ENCODE data around the gene ARHGAP12.

Gene ARHGAP12

DNA sequence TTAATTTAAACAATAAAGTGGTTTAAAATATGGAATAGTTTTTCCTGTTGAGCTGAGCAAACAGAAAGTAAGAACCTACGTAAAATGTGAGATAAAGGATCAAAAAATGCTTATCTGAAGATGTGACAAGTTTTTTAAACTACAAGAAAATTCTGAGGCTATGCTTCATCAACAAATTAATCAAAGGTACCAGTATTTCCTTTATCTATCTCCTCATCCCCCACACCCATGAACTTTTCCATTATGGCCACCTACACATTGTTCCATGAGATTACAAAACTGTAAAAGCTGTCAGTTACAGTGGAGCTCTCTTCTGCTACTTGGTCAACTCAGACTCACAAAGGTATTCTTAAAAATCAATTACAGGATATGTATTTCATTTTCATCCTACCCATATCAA, 77.4 kb downstream of the ARHGAP12 start:
- H3K27ac ChIP-seq (ENCODE audit: low read depth, low read length): no peak overlapping the region
- no peaks in the 10 kb centered on the region for H3K27me3 ChIP-seq (ENCODE audit: control insufficient read depth, low read length)
- TF ChIP-seq EZH2phosphoT487 (IDR thresholded peaks at IDR 0.05; ENCODE audit: borderline replicate concordance, low read length): no peak
- TF ChIP-seq, protein P1, sequence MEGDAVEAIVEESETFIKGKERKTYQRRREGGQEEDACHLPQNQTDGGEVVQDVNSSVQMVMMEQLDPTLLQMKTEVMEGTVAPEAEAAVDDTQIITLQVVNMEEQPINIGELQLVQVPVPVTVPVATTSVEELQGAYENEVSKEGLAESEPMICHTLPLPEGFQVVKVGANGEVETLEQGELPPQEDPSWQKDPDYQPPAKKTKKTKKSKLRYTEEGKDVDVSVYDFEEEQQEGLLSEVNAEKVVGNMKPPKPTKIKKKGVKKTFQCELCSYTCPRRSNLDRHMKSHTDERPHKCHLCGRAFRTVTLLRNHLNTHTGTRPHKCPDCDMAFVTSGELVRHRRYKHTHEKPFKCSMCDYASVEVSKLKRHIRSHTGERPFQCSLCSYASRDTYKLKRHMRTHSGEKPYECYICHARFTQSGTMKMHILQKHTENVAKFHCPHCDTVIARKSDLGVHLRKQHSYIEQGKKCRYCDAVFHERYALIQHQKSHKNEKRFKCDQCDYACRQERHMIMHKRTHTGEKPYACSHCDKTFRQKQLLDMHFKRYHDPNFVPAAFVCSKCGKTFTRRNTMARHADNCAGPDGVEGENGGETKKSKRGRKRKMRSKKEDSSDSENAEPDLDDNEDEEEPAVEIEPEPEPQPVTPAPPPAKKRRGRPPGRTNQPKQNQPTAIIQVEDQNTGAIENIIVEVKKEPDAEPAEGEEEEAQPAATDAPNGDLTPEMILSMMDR (IDR thresholded peaks at IDR 0.05; ENCODE audit: low read depth, low read length, poor library complexity, severe bottlenecking): no peak
- H4K20me1 ChIP-seq (ENCODE audit: control insufficient read depth, insufficient read depth, low read depth, low read length): no peaks in the 10 kb centered on the region
- no peaks in the 10 kb centered on the region for H3K79me2 ChIP-seq (ENCODE audit: control insufficient read depth, low read length)
- H3F3A ChIP-seq (ENCODE audit: control insufficient read depth, insufficient read depth): no peaks in the 10 kb centered on the region
- no peaks in the 10 kb centered on the region for H3K4me1 ChIP-seq (ENCODE audit: control insufficient read depth, low read length)
- H3K4me2 ChIP-seq (ENCODE audit: low read length): no peak overlapping the region
- no peaks in the 10 kb centered on the region for H3K9me2 ChIP-seq (replicated peaks; ENCODE audit: control insufficient read depth, low read length)
- H3K9me3 ChIP-seq (ENCODE audit: control insufficient read depth, insufficient read depth, low read length): no peaks in the 10 kb centered on the region
- H3K4me3 ChIP-seq (ENCODE audit: low read length): no peak overlapping the region
- H3K36me3 ChIP-seq (ENCODE audit: control insufficient read depth, low read length): no peaks in the 10 kb centered on the region

- TF ChIP-seq, protein P1 (IDR thresholded peaks at IDR 0.05; ENCODE audit: low read depth, low read length, poor library complexity, severe bottlenecking): no peak
- no peak for TF ChIP-seq EZH2phosphoT487 (IDR thresholded peaks at IDR 0.05; ENCODE audit: borderline replicate concordance, low read length)
- Histone ChIP-seq H4K20me1 (ENCODE audit: control insufficient read depth, insufficient read depth, low read depth, low read length) (no peaks in the 10 kb centered on the region), H3K36me3 (ENCODE audit: control insufficient read depth, low read length) (no peaks in the 10 kb centered on the region), H3K4me1 (ENCODE audit: control insufficient read depth, low read length) (no peaks in the 10 kb centered on the region), H3K4me3 (ENCODE audit: low read length) (no peak overlapping the region), H3K9me3 (ENCODE audit: control insufficient read depth, insufficient read depth, low read length) (no peaks in the 10 kb centered on the region), H3K27ac (ENCODE audit: low read depth, low read length) (no peak overlapping the region), H3K79me2 (ENCODE audit: control insufficient read depth, low read length) (no peaks in the 10 kb centered on the region), H3K27me3 (ENCODE audit: control insufficient read depth, low read length) (no peaks in the 10 kb centered on the region), H3F3A (ENCODE audit: control insufficient read depth, insufficient read depth) (no peaks in the 10 kb centered on the region), H3K9me2 (replicated peaks; ENCODE audit: control insufficient read depth, low read length) (no peaks in the 10 kb centered on the region), H3K4me2 (ENCODE audit: low read length) (no peak overlapping the region)
Measured at GRCh38 chr10:31847515-31847914, 81.1 kb downstream of the ARHGAP12 start.

DNA sequence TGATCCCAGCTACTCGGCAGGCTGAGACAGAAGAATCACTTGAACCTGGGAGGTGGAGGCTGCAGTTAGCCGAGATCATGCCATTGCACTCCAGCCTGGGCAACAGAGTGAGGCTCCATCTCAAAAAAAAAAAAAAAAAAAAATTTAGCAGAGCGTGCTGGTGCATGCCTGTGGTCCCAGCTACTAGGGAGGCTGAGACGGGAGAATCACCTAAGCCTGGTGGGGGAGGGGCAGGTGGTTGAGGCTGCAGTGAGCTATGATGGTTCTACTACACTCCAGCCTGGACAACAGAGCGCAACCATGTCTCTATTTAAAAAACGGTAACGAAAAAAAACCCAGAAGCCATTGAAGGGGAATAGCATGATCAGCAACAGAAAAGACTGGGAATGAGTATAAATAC, 89.9 kb downstream of the ARHGAP12 start:
- H3K4me1 ChIP-seq (ENCODE audit: control insufficient read depth, low read length): no peaks in the 10 kb centered on the region
- H3K79me2 ChIP-seq (ENCODE audit: control insufficient read depth, low read length): no peaks in the 10 kb centered on the region
- H3K27ac ChIP-seq (ENCODE audit: low read depth, low read length): no peak overlapping the region
- TF ChIP-seq, protein P1 (IDR thresholded peaks at IDR 0.05; ENCODE audit: low read depth, low read length, poor library complexity, severe bottlenecking): no peak
- no peak for TF ChIP-seq EZH2phosphoT487 (IDR thresholded peaks at IDR 0.05; ENCODE audit: borderline replicate concordance, low read length)
- no peaks in the 10 kb centered on the region for H3F3A ChIP-seq (ENCODE audit: control insufficient read depth, insufficient read depth)
- no peaks in the 10 kb centered on the region for H3K27me3 ChIP-seq (ENCODE audit: control insufficient read depth, low read length)
- peaks cover 5% of the 10 kb centered on the region; the same call in 1 of the 2 replicates for H3K36me3 ChIP-seq (ENCODE audit: control insufficient read depth, low read length)
- H3K9me3 ChIP-seq (ENCODE audit: control insufficient read depth, insufficient read depth, low read length): no peaks in the 10 kb centered on the region
- H4K20me1 ChIP-seq (ENCODE audit: control insufficient read depth, insufficient read depth, low read depth, low read length): no peaks in the 10 kb centered on the region
- H3K4me2 ChIP-seq (ENCODE audit: low read length): no peak overlapping the region
- H3K4me3 ChIP-seq (ENCODE audit: low read length): no peak overlapping the region
- no peaks in the 10 kb centered on the region for H3K9me2 ChIP-seq (replicated peaks; ENCODE audit: control insufficient read depth, low read length)
